HG03135 (cell line): ENCODE results near the gene DNAJC10.
"Not testable (repeated sequence)": the region's sequence is repeated elsewhere in the genome, so short reads cannot be mapped to it uniquely, and the experiment has no call there.

ENCODE experiments used
- ATAC-seq: cut with Tn5 transposase; IDR thresholded peaks from one replicate; pipeline ENCODE4 v1.9.1; 2021; ENCODE audit warnings: mild to moderate bottlenecking, moderate library complexity; ENCODE audit not compliant: unreplicated experiment

Gene DNAJC10

GRCh38 chr2:182724656-182725055 lies 8.6 kb downstream of the DNAJC10 start:
- ATAC-seq = no peak

DNA sequence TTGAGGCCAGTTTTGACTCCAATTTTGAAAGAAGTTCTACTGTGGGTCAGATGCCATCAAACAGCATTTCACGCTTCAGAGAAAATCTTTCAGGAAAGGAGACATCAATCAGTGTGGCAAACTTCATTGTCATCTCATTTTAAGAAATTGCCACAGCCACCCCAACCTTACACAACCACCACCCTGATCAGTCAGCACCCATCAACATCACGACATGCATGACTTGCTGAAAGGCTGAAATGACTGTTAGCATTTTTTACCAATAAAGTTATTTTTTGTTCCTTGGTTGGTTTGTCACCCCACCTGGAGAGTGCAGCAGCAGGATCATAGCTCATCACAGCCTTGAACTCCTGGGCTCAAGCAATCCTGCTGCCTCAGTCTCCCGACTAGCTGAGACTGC lies 10.4 kb downstream of the DNAJC10 start:
- no peak for ATAC-seq

GRCh38 chr2:182728014-182728413 lies 12.0 kb downstream of the DNAJC10 start:
- no peak for ATAC-seq

GRCh38 chr2:182729710-182730339 lies 13.8 kb downstream of the DNAJC10 start:
- ATAC-seq = no peak

DNA sequence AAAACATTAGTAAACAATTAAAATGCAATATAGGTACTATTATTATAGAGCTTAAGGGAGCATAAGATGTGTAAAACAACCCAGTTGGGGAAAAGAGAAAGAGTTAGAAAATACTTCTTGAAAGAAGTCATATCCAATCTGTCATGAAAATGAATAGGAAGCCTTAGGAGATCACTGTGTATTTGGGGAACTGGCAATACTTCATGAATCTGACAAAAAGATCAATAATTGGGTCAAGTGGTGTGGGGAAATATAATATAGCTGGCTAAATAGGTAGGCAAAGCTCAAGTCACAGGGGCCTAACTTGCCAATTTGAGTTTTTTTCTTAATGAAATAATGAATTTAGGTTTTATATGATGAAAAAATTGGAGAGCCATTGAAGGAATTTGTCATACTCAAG lies 14.4 kb downstream of the DNAJC10 start:
- ATAC-seq = no peak

DNA sequence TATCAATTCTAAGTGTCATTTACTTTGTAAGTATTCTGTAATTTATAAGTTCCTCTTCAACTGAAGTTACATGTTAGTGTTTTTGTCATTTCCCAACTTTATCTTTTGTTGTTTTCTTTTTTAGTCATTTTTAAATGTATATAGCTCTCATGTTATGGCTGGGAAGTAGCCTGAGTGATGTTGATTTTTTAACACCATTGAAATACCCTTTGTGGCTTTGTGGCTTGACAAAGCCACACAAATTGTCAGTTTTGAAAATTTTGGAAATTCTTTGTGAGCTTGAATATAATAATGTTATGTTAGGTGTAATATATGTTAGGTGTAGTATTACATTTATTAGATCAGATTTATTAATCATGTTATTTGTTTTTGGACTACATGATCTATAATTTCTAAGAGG lies 16.7 kb downstream of the DNAJC10 start:
- no peak for ATAC-seq

- ATAC-seq = no peak
These were observed 17.5 kb downstream of the DNAJC10 start for GRCh38 chr2:182733572-182733971.

DNA sequence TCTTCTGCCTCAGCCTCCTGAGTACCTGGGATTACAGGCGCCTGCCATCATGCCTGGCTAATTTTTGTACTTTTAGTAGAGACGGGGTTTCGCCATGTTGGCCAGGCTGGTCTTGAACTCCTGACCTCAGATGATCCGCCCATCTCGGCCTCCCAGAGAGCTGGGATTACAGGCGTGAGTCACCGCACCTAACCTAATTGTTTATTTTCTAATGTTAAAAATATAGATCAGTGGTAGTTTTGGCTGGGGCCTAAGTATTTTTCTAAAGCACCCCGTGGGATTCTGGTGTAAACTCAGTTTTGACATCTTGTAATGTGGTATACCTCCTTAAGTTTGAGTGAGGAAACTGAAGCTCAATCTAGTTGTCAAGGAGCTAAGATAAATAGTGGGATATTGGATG lies 20.8 kb downstream of the DNAJC10 start:
- not testable (repeated sequence) for ATAC-seq

DNA sequence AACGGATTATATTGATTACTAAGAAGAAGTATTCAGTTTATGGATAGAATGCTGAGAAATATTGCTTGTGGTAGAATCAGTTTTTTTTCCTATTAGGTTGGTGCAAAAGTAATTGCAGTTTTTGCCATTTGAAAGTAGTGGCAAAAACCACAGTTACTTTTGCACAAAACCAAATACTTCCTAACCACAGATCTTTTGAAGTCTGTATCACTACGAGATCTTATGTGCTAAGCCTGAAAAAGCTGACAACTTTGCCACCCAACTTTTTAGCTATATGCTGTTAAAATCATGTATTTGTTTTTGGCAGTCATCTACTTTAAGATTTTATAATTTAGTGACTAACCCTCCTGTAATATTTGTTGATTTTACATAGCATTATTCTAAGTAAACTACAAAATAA lies 24.6 kb downstream of the DNAJC10 start:
- ATAC-seq = no peak

DNA sequence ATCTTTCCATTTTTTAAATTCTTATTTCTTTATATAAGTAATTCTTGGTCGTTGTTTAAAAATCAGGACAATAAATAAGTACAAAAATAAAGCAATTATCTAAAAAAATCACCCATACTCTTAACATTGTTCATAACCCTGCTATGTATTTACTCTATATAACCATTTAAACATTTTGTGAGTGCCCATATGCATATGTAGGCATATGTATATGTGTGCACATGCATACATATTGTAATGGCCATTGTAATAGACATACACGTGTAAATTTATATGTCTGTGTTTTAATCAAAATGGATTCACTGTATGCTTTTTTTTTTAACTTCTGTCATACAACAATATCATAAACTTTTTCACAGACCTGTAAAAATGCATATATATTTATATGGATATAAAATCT lies 25.6 kb downstream of the DNAJC10 start:
- no peak for ATAC-seq

DNA sequence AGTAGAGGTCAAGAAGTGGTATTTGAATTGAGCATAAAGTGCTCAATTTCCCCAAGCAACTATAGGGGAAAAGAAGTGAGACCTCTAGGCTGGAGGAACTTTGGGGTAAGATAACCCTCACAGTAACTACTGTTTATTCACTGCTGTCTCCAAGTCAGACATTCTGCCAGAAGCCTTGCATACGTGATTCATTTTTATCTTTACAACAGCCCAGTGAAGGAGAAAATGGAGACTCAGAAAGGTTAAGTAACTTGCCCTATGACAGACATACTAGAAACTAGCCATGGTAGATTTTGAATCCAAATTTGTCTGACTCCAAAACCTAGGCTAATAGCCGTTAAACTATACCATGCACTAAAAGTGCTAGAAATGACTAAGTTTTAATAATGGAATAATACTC lies 28.4 kb downstream of the DNAJC10 start:
- ATAC-seq = no peak

DNA sequence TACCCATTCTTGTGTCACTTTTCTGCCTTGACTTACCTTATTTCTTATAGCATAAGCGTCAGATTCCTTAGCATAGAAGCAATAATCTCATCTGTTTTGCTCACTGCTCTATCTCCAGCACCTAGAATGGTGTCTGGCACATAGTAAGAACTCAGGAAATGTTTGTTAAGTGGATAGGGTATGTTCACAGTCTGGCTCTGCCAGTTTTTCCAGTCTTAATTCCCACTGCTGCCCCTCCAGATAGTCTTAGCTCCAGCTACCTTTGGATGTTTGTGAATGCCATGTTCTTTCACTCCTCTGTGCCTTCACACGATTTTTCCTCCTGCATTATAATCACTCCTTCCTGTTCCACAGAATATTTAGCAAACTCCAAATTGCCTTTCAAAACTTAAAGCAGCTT lies 29.0 kb downstream of the DNAJC10 start:
- ATAC-seq = no peak

DNA sequence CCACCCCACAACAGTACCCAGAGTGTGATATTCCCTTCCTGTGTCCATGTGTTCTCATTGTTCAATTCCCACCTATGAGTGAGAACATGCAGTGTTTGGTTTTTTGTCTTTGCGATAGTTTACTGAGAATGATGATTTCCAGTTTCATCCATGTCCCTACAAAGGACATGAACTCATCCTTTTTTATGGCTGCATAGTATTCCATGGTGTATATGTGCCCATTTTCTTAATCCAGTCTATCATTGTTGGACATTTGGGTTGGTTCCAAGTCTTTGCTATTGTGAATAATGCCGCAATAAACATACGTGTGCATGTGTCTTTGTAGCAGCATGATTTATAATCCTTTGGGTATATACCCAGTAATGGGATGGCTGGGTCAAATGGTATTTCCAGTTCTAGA lies 29.8 kb downstream of the DNAJC10 start:
- ATAC-seq = not testable (repeated sequence)

GRCh38 chr2:182754231-182754630 lies 38.2 kb downstream of the DNAJC10 start:
- no peak for ATAC-seq

DNA sequence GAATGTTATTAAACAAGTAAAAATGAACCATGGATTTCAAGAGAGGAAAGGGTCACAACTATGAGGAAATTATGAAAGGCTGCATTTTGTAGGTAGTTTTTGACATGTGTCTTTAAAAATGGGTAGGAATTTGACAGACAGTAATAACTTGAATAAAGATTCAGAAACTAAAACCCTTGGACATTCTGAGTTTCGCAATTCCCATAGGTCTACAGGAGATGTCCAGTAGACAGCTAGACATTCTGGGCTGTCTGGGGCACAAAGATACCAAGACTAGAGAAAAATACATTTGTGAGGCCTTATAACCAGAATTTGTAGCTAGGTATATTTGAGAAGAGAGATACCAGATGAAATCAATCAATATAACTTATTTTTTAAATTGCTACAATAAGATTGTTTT lies 42.3 kb downstream of the DNAJC10 start:
- ATAC-seq = no peak

- no peak for ATAC-seq
These were observed 45.8 kb downstream of the DNAJC10 start for GRCh38 chr2:182761903-182762302.

DNA sequence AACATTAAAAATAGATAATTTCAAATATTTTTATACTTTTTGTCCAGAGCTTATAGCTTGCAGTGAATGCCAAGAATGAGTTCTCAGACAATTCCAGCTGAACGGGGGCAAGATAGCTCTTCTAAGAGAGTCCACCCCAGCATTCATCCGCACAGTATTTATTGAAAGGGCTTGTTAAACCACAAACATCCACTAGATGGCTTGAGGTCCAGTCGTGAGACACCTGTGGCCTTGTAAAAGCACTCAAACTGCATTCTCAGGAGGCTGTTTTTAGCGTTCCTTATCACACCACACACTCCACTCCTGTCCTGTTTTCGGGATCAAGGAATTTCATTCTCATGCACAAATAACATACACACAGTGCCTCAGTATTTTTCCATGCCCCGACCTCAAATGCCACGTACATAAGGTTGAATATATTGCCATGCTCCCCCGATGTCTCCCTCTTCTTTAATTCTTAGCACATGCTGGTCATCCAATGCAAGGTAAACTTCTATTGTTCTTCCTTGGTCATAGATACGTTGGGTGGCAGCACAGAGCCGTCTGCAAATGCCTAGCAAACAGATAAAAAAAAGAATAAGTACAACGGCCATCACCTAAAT lies 47.4 kb downstream of the DNAJC10 start:
- no peak for ATAC-seq

DNA sequence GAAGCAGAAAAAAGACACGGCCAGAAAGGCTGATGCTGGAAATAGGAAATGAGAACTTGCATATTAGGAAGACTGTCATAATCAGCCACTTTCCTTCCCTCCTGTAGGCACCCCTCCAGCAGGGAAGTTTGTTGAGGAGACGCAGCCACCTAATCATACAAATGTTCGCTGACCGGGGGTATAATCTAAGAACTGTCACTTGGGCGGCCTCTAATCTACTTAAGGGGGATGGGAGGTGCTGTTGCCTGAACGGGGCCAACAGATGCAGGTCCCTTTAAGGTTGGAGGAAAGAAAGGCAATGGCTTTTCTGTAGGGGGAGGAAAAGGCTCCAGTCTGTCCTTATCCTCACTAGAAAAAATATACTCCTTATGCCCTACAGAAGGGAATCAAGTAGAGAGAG lies 50.6 kb downstream of the DNAJC10 start:
- ATAC-seq = no peak

- ATAC-seq = no peak
These were observed 51.5 kb downstream of the DNAJC10 start for GRCh38 chr2:182767578-182767977.

- not testable (repeated sequence) for ATAC-seq
These were observed 52.9 kb downstream of the DNAJC10 start for GRCh38 chr2:182768950-182769349.

DNA sequence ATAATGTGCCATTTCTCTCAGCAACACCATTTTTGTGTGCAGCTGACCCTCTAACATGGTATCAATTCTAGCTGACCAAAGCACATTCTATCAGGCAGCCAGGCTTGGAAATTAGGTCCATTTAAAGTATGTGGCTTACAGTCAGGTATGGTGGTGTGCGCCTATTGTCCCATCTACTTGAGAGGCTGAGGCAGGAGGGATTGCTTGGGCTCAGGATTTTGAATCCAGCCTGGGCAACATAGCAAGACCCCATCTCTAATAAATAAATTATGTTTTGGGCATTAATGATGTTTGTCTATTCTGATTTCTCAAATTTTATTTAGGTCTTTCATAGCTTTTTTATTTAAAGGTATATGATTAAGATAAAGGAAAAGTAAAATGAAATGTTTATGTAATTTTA lies 63.3 kb downstream of the DNAJC10 start:
- ATAC-seq = no peak

- not testable (repeated sequence) for ATAC-seq
These were observed 65.0 kb downstream of the DNAJC10 start for GRCh38 chr2:182781099-182781498.

DNA sequence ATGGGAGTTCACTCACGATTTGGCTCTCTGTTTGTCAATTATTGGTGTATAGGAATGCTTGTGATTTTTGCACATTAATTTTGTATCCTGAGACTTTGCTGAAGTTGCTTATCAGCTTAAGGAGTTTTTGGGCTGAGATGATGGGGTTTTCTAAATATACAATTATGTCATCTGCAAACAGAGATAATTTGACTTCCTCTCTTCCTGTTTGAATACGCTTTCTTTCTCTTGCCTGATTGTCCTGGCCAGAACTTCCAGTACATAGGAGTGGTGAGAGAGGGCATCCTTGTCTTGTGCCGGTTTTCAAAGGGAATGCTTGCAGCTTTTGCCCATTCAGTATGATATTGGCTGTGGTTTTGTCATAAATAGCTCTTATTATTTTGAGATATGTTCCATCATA lies 66.6 kb downstream of the DNAJC10 start:
- ATAC-seq = not testable (repeated sequence)
